HG02678 (cell line): Measurements from ENCODE around the gene KIAA0513.

ENCODE experiments used
- ATAC-seq: cut with Tn5 transposase; IDR thresholded peaks from one replicate; pipeline ENCODE4 v1.9.1; 2021; ENCODE audit warnings: mild to moderate bottlenecking, moderate library complexity; ENCODE audit not compliant: unreplicated experiment

Gene KIAA0513

DNA sequence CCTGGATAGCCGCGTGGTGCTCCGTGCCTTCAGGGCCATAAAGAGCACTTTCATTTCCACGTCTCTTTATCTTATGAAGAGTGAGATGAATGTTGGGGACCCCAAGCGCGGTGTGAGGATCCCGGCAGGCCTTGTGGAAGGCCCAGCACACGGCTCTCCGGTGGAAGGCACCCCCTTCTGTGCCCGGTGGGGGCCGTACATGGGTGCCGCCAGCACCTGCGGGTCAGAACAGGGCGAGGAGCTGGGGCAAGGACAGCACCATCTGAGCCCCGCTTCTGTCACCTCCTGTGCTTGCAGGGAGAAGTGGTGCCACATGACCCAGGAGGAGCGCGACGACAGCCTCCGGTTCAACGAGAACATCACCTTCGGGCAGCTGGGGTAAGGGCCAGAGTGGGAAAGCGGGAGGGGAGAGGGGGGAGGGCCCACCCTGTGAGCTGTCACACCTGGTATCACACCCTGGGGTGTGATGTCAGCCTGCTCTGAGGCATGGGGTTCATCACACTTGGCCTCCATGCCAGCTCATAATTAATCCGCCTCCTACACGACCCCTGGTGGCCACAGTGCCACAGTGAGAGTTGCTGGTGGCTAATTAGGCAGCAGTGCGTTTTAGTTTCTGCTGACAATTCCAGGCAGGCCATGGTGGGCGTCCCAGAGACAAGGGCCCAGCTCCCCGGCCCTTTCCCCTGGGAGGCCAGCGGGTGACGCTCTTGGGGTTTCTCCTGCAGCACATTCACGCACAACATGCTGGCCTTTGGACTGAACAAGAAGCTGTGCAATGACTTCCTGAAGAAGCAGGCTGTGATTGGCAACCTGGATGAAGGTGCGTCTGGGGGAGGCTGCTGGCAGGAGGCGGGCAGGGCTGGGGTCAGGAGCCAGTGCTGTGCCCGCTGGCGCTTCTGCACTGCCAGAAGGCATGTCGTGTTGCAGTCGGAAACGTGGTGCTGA lies 59.0 kb downstream of the KIAA0513 start:
- peak; percentile 47 for ATAC-seq

DNA sequence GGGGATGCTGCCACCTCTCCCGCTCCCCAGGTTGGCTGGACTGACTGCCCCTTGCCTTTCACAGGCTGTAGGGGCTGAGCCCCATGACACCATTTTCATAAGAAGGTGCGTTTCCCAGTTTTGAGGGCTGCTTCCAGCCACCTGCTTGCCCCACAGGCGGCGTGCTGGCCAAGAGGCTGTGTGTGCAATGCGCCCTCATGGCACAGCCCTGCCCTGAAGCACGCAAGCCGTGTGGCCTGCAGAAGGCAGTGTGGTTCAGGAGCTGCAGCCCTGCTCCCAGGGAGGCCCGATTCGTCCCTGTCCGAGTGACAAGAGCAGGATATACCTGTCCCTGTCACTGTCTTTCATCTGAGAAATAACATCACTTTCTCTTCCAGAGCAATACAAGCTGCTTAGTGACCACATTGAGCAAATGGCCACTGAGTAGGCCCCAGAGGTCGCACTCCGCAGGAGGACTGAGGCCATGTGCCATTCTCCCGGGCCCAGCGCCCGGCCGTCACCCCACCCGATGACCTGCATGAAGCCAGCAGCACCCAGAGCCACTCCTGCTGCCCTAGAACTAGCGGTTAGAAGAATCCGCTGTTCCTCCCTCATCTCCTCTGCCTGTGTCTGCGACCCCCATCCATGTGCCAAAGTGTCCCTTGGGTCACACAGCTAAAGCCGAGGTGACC lies 60.4 kb downstream of the KIAA0513 start:
- no peak for ATAC-seq

DNA sequence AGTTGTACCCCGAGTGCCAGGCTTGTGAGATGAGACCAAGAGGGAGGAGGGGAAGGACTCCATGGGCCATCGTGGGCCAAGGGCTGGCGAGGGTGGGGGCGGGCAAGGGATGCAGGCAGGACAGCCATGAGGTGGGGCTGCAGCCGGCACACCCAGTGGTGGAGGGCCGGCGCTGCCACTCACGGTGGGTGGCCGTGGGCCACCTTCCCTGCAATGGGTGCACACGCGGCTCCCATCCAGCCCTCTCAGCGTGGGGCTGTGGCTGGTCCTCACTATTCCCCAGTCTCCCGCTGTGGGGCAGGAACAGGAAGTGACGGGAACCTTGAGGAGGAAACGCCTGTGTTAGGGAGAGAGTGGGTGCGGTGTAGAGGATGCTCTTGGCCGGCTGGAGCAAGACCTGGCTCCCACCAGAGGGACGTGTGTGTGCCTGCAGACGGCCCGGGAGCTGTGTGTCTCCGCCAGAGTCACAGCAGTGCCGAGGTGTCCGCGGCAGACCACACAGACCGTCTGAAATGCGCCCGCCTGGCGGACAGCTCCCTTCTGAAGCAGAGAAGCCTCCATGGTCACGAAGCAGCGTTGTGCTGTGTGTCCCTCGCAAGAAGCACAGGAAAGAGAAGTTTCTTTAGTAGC lies 61.1 kb downstream of the KIAA0513 start:
- no peak for ATAC-seq

DNA sequence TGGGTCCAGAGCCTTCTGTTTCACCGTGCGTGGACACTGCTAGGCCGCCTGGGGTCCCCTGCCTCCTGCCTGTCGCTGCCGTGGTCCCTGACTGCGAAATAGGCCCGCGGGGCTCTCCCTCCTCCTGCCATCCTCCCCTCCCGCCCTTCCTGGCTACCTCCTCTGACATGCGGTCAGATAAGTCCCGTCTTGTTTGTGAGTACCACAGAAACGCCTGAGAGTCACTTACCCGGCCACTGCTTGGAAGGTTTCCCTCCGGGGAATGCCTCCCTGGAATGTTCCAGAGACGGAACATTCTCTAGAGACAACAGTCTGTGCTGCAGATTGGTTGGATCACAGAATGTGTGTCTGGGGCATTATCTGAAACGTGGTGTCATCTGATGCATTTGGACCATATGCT lies 61.9 kb downstream of the KIAA0513 start:
- no peak for ATAC-seq

DNA sequence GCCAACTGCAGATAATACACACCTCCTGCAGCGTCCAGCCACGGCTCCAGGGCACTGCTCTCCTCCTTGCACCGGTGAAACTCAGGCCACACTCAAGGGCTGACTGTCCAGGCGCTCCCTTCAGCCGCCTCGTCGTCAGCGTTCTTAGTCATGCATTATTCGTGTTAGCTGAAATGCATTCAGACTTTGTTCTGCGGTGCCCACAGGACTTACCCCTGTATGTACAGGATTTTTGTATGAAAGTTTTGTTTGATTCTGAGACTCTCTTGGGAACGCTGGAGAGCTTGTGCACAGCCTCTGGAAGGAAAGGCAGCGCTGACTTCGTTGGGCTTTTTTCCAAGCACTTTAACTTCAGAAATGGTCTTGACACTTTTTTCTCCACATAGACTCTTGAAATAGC lies 62.6 kb downstream of the KIAA0513 start:
- no peak for ATAC-seq

DNA sequence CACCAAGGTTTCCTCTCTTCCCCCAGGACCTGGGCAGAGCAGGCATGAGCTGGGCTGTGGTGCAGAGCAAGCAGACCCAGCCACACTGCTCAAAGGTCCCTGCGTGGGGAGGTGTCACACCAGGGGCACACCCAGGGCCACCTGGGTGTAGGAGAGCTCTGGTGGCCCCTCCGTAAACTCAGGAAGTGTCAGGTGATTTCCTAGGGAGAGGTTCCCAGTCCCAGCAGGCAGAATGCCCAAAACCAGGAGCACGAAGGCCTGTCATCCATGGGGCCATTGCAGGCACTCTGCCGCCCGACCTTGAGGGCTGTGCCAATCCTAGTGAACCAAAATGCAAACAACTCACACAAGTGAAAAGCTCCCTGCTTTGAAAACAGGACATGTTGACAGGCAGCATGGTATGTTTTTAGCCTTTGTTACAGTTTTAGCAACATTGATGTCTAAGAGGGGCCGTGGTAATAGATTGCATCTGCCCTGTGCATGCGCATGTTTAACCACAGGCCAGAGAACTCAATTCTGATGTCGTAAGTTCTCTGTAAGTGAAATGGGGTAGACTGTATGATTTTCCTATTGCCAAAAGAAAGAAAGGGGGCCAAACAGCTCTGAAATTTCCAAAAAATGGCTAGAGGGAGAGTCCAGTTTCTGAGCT lies 63.4 kb downstream of the KIAA0513 start:
- ATAC-seq = no peak

DNA sequence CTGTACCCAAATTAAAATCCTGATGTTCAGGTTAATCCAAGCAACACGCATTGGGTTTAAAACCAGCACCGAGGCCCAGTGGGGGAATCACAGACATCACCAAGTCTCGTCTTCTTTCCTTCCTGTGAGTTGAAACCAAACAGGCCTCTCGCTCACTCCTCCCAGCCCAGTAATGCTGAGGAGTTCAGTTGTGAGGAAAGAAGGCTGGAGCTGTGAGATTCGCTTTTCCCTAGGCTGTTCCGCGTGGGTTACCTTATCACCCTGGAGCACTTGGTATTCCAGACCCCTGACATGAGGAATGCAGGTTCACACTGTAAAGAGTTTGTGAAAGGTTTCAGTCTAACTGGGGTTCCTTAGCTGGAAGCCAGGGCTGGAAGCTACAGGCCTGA lies 63.9 kb downstream of the KIAA0513 start:
- ATAC-seq = no peak

DNA sequence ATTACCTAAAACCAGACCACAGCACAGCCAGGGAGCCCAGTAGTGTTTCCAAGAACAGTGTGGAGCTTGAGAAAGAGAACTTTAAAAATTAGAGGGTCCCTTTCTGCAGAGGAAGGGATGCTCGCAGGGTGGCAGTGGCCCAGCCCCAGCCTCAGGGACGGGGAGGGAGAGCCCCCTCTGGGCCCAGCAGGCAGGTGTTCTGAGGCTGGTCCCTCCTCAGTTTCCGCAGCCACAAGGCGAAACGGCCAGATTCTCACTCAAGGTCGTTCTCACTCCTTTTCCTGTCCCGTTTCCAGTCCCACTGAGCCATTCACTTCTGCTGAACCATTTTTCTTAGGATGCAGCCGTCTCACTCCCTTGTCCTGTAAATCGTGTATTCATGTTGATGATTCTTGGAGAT lies 64.7 kb downstream of the KIAA0513 start:
- ATAC-seq = no peak

DNA sequence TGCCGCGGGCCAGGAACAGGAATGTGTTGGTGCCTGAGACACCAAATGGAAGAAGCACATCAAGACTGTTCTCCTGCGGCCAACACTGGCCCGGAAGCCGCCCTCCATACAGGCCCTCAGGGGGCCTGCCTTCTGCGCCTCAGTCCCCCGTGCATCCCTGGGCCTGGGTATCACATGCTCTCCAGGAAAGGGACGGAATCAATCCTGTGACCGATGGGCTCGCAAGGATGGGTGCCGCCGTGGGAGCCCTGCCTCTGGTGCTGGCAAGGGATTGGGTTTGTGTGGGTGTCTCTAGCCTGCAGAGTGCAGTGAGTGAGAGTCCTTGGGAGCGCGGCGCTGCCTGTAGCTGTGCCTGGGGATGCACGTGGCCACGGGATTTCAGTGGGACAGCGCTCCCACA lies 65.3 kb downstream of the KIAA0513 start:
- no peak for ATAC-seq

DNA sequence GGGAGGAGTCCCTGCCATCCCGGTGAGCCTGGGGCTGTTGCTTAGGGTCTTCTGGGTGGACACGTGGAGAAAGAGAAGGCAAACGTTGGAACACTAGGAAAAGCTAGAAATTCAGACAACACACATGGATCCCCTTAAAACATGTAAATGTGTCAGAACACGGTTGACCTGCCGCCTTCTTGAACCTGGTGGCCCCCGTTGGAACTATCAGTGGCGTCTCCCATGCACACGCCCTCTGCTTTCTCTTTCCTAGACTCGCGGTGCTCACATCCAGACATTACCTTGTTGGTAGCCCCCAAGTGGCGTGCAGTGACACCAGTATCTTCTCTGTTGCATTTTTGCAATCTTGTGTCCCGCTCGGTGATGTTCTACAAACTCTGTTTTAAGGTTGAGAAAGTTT lies 66.1 kb downstream of the KIAA0513 start:
- ATAC-seq = no peak

DNA sequence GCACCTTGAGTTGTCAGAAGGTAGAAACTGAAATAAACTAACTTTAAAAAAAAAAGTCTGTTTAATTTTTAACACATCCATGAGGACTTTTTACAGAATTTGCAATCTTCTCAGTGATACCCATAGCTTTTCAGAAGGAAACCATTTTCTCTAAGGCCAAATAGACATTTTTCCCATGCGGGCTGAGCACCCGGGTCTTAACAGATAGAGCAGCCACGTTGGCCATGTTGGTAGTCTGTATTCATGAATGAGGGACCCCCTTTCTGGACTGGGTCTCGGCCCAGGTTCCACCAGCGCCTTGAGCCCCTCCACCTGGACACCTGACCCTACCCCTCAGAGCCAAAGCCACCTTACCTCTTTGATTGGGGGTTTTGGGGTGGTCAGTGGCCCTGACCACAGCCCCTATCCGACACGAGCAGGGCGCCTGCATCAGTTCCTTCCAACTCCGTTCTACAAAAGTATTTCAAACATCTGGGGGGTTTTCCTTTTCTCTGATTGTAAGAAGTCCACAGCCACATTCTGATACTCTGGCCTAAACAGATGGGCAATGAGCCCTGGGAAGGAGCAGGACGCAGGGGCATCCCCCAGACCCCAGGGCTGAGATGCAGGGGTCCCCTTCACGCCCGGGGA lies 66.7 kb downstream of the KIAA0513 start:
- no peak for ATAC-seq

DNA sequence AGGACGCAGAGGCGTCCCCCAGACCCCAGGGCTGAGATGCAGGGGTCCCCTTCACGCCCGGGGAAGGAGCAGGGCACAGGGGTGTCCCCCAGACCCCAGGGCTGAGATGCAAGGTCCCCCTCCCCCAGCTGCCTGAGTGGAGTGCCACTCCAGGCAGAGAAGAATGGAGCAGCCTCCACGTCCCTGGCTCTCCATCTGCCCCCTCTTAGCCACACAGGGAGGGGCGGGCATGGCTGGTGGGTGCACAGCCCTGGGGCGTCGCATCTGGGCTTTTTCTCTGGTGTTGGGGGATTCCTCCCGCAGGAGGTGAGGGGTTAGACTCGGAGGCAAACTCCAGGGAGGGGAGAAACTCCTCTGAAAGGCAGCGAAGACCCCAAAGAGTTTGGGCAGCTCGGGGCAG lies 67.2 kb downstream of the KIAA0513 start:
- no peak for ATAC-seq

DNA sequence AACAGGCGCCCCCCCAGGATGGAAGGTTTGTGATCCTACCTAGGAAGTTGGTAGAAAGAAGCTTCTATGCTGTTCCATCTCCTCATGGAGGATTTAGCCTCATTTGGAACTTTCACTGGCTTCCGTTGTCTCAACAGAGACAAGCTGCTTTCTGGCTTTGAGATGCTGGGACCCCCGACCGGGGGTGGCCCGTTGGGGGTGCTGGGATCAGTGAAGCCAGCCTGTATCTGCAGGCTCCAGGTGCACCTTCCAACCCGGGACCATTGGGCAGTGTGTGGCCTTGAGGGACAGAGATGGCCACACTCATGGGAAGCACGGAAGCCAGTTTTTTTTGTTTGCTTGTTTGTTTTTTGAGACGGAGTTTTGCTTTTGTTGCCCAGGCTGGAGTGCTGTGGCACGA lies 69.3 kb downstream of the KIAA0513 start:
- no peak for ATAC-seq

DNA sequence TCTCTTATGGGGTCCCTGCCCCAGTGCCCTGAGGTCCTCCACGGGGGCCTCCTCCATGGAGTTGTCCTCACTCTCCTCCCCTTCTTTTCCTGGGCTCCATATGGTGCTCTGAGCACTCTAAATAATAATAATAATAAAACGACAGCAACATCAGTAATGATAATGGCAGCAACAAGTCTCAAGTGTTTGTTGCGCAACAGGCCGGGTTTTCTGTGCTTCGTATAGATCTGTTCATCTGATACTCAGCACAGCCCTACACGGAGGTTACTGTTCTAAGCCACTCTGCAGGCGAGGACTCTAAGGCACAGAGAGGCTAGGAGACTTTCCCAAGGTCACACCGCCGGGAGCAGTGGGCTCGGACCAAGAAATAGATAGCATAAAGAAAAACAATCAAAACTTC lies 71.0 kb downstream of the KIAA0513 start:
- no peak for ATAC-seq

DNA sequence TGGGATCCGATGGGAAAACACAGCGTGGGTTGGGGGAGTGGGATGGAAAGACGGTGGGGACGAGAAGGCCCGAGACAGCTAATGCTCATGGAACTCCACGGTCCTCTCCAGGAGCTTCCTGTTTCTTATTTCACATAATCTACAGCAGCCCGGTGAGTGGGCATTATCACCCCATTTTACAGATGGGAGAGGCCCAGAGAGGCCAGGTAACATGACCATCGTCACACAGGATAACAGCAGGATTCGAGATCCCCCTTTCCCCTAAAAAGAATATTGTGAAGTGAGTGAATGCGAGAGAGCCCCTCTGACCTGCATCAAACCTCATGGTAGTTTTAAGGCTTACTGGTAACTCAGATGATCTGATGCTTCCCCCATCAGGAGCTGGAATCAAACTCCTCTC lies 72.7 kb downstream of the KIAA0513 start:
- ATAC-seq = no peak

DNA sequence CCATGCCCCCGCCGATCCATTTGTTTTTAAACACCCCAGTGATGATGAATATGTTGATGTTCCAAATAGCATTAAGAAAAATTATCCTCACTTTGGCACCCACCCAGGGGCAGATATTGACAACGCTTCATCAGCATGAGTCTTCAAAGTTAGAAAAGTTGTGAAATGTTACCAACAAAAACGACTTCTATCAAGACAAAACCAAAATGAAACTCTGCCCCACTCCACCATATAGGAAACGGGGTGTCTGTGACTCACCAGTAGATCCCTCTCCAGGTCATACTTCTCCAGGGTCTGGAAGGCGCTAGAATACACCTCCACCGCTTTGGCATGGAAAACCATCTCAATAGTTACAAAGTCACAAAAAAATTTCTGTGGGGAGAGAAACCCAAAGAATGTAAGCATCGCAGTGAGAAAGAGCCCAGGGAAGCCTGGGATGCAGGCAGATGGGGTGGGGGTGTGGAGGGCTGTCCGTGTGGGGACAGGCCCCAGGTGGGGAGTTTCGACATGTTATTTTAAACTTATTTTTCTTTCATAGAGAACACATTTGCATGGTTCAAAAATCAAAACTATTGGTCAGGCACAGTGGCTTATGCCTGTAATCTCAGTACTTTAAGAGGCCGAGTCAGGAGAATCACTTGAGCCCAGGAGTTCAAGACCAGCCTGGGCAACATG lies 74.5 kb downstream of the KIAA0513 start:
- ATAC-seq = no peak

DNA sequence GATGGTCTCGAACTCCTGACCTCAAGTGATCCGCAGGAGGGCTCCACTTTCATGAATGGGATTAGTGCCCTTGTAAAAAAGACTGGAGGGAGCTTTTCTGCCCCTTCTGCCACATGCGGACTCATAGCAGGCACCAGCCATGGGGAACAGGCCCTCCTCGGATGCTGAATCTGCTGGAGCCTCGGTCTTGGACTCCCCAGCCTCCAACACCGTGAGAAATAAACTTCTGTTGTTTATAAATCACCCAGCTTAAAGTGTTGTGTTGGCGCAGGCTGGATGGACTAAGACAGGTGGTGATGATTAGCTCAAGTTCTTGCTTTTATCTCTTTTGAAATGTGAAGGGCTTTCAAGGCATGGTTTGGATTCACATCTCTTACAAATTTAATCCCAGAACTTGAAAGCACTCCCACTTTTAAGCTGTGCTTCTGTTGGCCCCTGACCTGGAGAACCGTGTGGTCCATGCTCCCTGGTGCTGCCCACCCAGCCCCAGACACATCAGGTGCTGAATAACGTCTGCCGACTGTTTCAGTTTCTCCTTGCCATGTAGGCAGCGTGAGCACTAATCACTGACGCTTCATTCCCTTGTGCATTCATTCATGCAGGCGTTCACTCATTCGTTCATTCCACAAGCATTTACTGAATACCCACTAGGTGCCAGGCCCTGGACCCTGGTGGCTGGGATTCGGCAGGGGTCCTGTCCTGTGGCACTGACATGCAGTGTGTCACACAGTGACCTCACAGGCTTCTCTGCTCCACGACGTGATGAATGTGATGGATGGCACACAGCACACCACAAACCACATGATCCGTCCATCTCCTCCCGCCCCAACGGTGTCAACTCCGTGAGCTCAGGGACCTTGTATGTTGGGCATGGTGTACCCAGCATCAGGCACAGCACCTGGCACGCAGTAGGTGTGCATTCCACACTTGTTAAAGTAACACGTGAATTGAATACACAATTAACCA lies 75.8 kb downstream of the KIAA0513 start:
- no peak for ATAC-seq

DNA sequence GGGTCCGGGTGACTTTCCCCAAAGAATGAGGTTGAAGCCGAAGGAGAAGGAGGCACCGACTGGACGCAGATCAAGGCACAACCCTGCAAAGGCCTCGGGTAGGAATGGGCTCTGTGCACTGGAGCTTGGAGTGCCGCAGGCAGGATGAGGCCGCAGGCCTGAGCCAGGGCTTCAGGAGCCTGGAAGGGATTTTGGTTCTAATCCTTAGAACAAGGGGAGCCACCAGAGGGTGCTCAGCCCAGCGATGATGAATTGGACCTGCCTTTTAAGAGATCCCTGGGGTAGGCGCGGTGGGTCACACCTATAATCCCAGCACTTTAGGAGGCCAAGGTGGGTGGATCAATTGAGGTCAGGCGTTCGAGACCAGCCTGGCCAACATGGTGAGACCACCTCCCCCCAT lies 76.6 kb downstream of the KIAA0513 start:
- no peak for ATAC-seq

DNA sequence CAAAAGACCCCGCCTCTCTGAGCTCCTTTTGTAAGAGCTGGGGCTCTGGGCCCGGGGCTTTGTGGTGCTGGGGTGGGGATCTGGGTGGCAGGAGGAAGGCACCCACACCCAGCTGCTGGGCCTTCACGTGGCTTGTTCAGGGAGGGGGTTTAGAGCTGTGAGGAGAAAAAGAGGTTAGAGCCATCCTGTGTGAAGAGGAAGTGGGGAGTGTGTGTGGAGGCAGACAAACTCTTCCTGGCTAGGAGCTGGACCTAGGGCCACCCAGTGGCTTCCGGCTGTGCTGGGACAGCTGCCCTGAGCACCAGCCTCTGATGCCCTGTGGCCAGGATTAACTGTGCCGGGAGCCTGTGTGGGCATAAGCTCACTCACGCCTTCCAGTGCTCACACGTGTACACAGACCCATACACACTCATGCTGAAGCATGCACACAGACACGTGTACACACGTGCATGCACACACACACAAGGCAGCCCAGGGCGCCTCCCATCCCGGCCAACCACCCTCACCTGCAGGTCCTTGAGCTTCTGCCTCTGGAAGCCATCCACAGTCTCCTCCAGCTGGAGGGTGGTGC lies 77.3 kb downstream of the KIAA0513 start:
- ATAC-seq = no peak
